Right lobe of liver (tissue), 6 donors: ENCODE data around the gene PSMC3IP. TPM values are rescaled to one million over a fixed set of nuclear protein-coding genes. Genes with fewer than 3 reads are reported as not detected.

Source experiments
- ATAC-seq, 4 donors: fragments of 200-7000 bp; cut with Tn5 transposase; one replicate each; pipeline ENCODE4 v1.9.1; 2020; ENCODE audit warnings: mild to moderate bottlenecking in 4 of 4, moderate library complexity in 4 of 4
- DNase-seq, 3 donors: peaks; one replicate each; pipeline ENCODE4 v3.0.0-alpha.2; 2020
- H3K27ac ChIP-seq, 3 donors: fragments of 200-600 bp; one replicate each; pipeline ENCODE4 v1.8.0; 2022
- H3K27me3 ChIP-seq, 2 donors: fragments of 200-600 bp; one replicate each; pipeline ENCODE4 v1.8.0; 2022
- H3K36me3 ChIP-seq, 4 donors: fragments of 200-600 bp; sonication (generic) in 1 of 4; one replicate each; pipeline versions ENCODE4 v1.5.1 to v1.8.0; 2017 to 2022; ENCODE audit warnings: control low read depth in 1 of 4
- H3K4me1 ChIP-seq, 4 donors: fragments of 200-600 bp; sonication (generic) in 1 of 4; one replicate each; pipeline versions ENCODE4 v1.5.1 to v1.8.0; 2017 to 2022; ENCODE audit warnings: control low read depth in 1 of 4
- H3K4me3 ChIP-seq, 3 donors: fragments of 200-600 bp; one replicate each; pipeline ENCODE4 v1.8.0; 2022
- H3K9me3 ChIP-seq, 4 donors: fragments of 200-600 bp; sonication (generic) in 1 of 4; one replicate each; pipeline versions ENCODE4 v1.5.1 to v1.8.0; 2017 to 2022; ENCODE audit warnings: control low read depth in 1 of 4
- CTCF ChIP-seq, 4 donors: fragments of 200-600 bp in 3 of 4; fragments of 450-650 bp in 1 of 4; IDR thresholded peaks; one replicate each; pipeline versions ENCODE4 v1.5.1 to v1.8.0; 2016 to 2022; ENCODE audit warnings: antibody characterized with exemption in 4 of 4, mild to moderate bottlenecking in 2 of 4
- POLR2A ChIP-seq: fragments of 450-650 bp; IDR thresholded peaks from one replicate; pipeline ENCODE4 v1.6.1; 2017; ENCODE audit warnings: antibody characterized with exemption, mild to moderate bottlenecking
- WGBS: methylation state at CpG from one replicate; pipeline ENCODE4 v1.1.6; 2018; ENCODE audit warnings: low coverage, low lambda C conversion rate; ENCODE audit not compliant: insufficient coverage; ENCODE audit errors: missing lambda C conversion rate; 5-methylcytosine and 5-hydroxymethylcytosine counted together
- intact Hi-C, 2 donors: fragments of 100-400 bp; cut with DNase I; formaldehyde crosslinking; loops; one replicate each; pipeline versions ENCODE4 v1.11.2 to v1.14.1; 2022
- total RNA-seq, 6 experiments: library from RNA; depleted of rRNA in 2 of 6; stranded (reverse); fragments of >200 nt in 2 of 6; fragmentation: NEBNext Ultra II Directional in 3 of 6; extraction: Animal tissue kit (Norgen Biotek cat#: 25700) in 3 of 6; gene quantifications; one replicate each; pipeline versions ENCODE4 v1.1.0 to v1.2.4, GENCODE V29; 2016 to 2023
- donor health status: DM: no; HTN: yes; CAD: no.
- donor health status: DM: no; HTN: no; CAD: no.
- donor health status: DM: no; HTN: no; CAD: no.
- donor health status: DM: no; HTN: yes; CAD: no.
- donor health status: DM: no; HTN: yes; CAD: no.

PSMC3IP gene
- total RNA-seq, 6 experiments from 2014 or later = 0.26 to 2.4 (median 0.76) TPM

- peaks cover 0 to 20% (median 7%) of the 10 kb centered on the region in 4 donors for H3K36me3 ChIP-seq
- H3K27ac ChIP-seq = no peak overlapping the region
- DNase-seq (peak in 1 of 3 donors; percentile 56), ATAC-seq (no peak)
- intact Hi-C loops = no loop called here
- TF ChIP-seq CTCF (IDR thresholded peaks at IDR 0.05) (no peak), POLR2A (no peak)
- WGBS = 100% methylated on average over 2 of the region's 14 CpGs
- no peaks in the 10 kb centered on the region for H3K27me3 ChIP-seq
- no peaks in the 10 kb centered on the region for H3K9me3 ChIP-seq
- H3K4me3 ChIP-seq = no peak overlapping the region
- peaks cover 0 to 33% (median 12%) of the 10 kb centered on the region in 4 donors for H3K4me1 ChIP-seq
Measured at GRCh38 chr17:42538482-42538881, 39.0 kb downstream of the PSMC3IP start.

- TF ChIP-seq POLR2A = no peak
- TF ChIP-seq CTCF (IDR thresholded peaks at IDR 0.05) = no peak
- peaks cover 0 to 16% (median 4%) of the 10 kb centered on the region in 4 donors for H3K36me3 ChIP-seq
- no peaks in the 10 kb centered on the region for H3K9me3 ChIP-seq
- peak in 1 of 3 donors; percentile 29 for DNase-seq
- 92% methylated on average over 2 of the region's 5 CpGs for WGBS
- H3K4me1 ChIP-seq = peaks cover 0 to 37% (median 14%) of the 10 kb centered on the region in 4 donors
- no peak for ATAC-seq
- H3K27ac ChIP-seq = no peak overlapping the region
- no peaks in the 10 kb centered on the region for H3K27me3 ChIP-seq
- intact Hi-C loops = no loop called here
- H3K4me3 ChIP-seq = no peak overlapping the region
Measured at GRCh38 chr17:42537826-42538451, 39.6 kb downstream of the PSMC3IP start.

GRCh38 chr17:42537156-42537805 lies 40.2 kb downstream of the PSMC3IP start:
- DNase-seq (peak in 1 of 3 donors; percentile 60), ATAC-seq (peak in 1 of 4 donors; percentile 0)
- 67% methylated on average over 3 of the region's 31 CpGs for WGBS
- intact Hi-C loops = no loop called here
- no peaks in the 10 kb centered on the region for H3K27me3 ChIP-seq
- H3K4me1 ChIP-seq = peaks cover 0 to 39% (median 14%) of the 10 kb centered on the region in 4 donors
- H3K27ac ChIP-seq = peak overlapping the region; percentile 89 to 100 (median 92)
- H3K4me3 ChIP-seq = peak overlapping the region; percentile 44 to 69 (median 64)
- no peak for TF ChIP-seq POLR2A
- no peak for TF ChIP-seq CTCF (IDR thresholded peaks at IDR 0.05)
- H3K9me3 ChIP-seq = no peaks in the 10 kb centered on the region
- H3K36me3 ChIP-seq = peaks cover 0 to 16% (median 2%) of the 10 kb centered on the region in 4 donors

- H3K9me3 ChIP-seq = no peaks in the 10 kb centered on the region
- peak overlapping the region; percentile 44 to 69 (median 64) for H3K4me3 ChIP-seq
- WGBS = 5% methylated on average over 4 of the region's 65 CpGs
- intact Hi-C loops = no loop called here
- H3K4me1 ChIP-seq = peaks cover 0 to 35% (median 15%) of the 10 kb centered on the region in 4 donors
- peaks cover 0 to 11% (median 2%) of the 10 kb centered on the region in 4 donors for H3K36me3 ChIP-seq
- peak; percentile 66 to 85 (median 78) for ATAC-seq
- peak; percentile 92 for TF ChIP-seq POLR2A
- TF ChIP-seq CTCF (IDR thresholded peaks at IDR 0.05) = peak in 1 of 4 donors; percentile 2
- H3K27ac ChIP-seq = peak overlapping the region; percentile 89 to 100 (median 92)
- H3K27me3 ChIP-seq = no peaks in the 10 kb centered on the region
- DNase-seq = peak; percentile 94 to 95 (median 94)
Measured at GRCh38 chr17:42536372-42537155, 41.0 kb downstream of the PSMC3IP start.
